Tibial nerve (tissue), 4 donors: ENCODE data around the gene DEPP1.

Experiments
- EP300 ChIP-seq, 2 donors: sonication (generic); formaldehyde crosslinking; IDR thresholded peaks; one replicate each; pipeline ENCODE4 v1.6.1; 2017; ENCODE audit warnings: antibody characterized with exemption in 2 of 2, mild to moderate bottlenecking in 1 of 2
- POLR2A ChIP-seq, 2 donors: fragments of 450-650 bp; IDR thresholded peaks; one replicate each; pipeline ENCODE4 v1.6.1; 2017; ENCODE audit warnings: antibody characterized with exemption in 2 of 2, mild to moderate bottlenecking in 2 of 2, moderate library complexity in 2 of 2
- TF ChIP-seq, protein P1 (sequence below), 5 experiments: fragments of 200-600 bp in 3 of 5; fragments of 450-650 bp in 2 of 5; sonication (generic) in 3 of 5; IDR thresholded peaks; one replicate each; pipeline ENCODE4 v1.5.1; 2016 to 2019; ENCODE audit warnings: antibody characterized with exemption in 5 of 5, mild to moderate bottlenecking in 3 of 5, moderate library complexity in 2 of 5

DNA sequence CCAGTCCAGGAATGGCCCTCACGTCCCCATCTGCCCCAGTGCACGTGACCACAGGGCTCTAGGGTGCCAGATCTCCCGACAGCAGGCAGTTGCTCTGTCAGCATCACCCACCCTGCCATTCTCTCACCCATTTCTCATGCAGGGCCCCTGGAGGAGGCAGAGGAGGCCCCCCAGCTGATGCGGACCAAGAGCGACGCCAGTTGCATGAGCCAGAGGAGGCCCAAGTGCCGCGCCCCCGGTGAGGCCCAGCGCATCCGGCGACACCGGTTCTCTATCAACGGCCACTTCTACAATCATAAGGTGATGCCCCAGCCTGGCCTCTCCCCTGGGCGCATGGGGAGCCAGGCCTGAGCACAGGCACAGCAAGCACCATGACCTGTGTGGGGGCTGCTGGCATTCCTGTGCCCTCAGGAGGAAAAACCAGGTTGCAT lies 6.1 kb upstream of the DEPP1 start:
- TF ChIP-seq, protein P1, sequence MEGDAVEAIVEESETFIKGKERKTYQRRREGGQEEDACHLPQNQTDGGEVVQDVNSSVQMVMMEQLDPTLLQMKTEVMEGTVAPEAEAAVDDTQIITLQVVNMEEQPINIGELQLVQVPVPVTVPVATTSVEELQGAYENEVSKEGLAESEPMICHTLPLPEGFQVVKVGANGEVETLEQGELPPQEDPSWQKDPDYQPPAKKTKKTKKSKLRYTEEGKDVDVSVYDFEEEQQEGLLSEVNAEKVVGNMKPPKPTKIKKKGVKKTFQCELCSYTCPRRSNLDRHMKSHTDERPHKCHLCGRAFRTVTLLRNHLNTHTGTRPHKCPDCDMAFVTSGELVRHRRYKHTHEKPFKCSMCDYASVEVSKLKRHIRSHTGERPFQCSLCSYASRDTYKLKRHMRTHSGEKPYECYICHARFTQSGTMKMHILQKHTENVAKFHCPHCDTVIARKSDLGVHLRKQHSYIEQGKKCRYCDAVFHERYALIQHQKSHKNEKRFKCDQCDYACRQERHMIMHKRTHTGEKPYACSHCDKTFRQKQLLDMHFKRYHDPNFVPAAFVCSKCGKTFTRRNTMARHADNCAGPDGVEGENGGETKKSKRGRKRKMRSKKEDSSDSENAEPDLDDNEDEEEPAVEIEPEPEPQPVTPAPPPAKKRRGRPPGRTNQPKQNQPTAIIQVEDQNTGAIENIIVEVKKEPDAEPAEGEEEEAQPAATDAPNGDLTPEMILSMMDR (IDR thresholded peaks at IDR 0.05) = no peak
- no peak for TF ChIP-seq POLR2A (IDR thresholded peaks at IDR 0.05)
- no peak for TF ChIP-seq EP300 (IDR thresholded peaks at IDR 0.05)
